Stimulated activated CD4-positive, alpha-beta T cell treated with anti-CD3 and anti-CD28 coated beads, Interleukin-1b, Interleukin-23, amount 100 ng/mL, for 4 hours (primary cell): Measurements from ENCODE around the gene HS3ST3B1.

ENCODE experiments used
- DNase-seq, 2 donors: peaks; one replicate each; pipeline ENCODE4 v3.0.0-alpha.2; 2020; ENCODE audit warnings: low read depth in 2 of 2

HS3ST3B1 gene

GRCh38 chr17:14303343-14304221 is 2.7 kb downstream of the HS3ST3B1 start:
- peak; percentile 24 to 37 for DNase-seq

DNA sequence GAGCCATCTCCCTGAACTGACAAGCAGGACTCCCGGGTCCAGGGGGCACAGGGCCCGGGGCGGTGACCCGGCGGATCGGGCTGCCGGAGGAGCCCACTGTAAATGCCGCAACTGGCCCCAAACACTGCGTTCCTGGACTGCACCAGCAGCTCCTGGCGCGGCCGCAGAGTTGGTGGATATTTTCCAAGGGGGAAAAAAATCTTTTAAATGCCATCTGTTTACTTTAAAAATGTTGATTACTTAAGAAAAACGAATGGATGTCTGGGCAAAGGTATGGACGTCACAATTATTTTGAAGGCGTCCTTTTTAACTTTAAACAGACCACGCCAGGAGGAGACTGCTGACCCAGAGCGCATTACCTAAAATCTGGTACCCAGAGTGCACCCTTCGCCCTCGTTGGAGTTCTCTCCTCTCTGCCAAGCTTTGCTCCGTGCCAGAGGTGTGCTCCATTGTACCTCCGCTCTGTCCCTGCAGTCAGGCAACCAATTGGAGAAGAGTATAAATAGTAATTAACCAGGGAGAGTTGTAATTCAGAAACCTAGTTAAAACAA is 3.4 kb downstream of the HS3ST3B1 start:
- DNase-seq = no peak

GRCh38 chr17:14304773-14305517 is 4.1 kb downstream of the HS3ST3B1 start:
- DNase-seq = no peak

DNA sequence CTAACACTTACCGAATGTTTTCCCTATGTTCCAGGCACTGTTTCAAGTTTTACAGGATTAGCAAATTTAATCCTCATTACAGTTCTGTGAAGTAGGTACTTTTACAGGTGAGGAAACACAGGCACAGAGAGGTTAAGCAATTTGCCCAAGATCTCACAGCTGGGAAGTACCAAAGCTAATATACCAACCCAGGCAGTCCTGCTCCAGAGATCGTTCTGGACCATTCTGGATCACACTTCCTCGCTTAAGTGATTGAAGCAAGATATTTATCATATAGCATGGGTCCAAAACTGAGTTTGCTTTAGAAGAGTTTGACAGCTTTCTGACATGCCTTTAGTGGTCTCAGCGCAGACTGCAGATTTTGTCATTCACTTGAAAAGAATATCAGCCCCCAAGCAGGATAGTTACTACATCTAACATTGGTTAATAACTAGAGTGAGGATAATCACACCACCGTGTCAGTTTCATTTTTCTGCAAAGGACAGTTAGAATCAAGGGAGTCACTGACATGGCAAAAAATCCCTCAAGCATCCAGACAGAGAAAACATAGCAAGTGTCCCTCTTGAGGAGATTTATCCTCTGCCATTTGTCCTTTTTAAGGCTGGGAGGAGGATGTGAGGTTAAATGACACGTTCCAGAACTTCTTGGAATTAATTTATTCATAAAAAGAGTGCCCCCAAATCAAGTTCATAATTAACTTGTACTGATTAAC is 5.1 kb downstream of the HS3ST3B1 start:
- no peak for DNase-seq

DNA sequence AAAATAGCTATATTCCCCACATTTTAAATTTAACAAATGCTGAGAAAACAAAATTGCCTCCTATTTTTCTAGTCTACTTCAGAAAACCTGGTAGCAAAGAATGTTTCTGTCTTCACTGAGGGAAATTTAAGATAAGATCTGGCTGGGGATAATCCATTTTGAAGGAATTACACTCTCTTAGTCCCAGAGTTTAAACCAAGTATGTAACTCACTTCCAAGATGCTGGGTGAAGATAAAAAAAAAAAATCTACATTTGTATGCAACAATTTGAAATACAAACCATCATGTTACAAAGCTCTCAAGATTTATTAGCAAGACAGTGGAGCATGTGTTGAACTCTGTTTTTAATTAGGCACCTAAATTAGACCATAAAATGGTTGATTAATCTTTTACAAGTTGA is 5.7 kb downstream of the HS3ST3B1 start:
- DNase-seq = no peak

DNA sequence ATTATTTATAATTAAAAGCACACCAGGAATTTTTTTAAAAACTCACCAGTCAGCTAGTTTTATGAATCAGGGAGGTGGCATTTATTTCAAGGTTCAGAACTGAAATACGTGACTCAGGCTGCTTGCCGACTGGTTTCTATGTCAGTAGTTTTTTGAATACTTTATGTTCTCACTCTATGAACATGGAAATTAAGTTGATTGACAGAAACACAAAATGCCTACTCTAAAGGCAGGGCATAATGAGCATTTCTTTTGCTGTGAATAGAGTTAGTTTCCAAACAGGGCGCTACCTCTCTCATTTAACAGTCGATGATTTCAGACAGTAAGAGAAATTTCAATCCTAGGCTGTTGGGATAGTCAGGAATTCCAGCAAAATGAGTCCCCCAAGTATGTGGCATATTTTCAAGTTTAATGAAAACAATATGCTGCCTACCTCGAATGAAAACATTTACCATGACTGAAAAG is 6.7 kb downstream of the HS3ST3B1 start:
- no peak for DNase-seq

GRCh38 chr17:14308636-14308964 is 7.7 kb downstream of the HS3ST3B1 start:
- no peak for DNase-seq

- DNase-seq = peak; percentile 90
Observed at GRCh38 chr17:14308965-14309879, 8.3 kb downstream of the HS3ST3B1 start.

DNA sequence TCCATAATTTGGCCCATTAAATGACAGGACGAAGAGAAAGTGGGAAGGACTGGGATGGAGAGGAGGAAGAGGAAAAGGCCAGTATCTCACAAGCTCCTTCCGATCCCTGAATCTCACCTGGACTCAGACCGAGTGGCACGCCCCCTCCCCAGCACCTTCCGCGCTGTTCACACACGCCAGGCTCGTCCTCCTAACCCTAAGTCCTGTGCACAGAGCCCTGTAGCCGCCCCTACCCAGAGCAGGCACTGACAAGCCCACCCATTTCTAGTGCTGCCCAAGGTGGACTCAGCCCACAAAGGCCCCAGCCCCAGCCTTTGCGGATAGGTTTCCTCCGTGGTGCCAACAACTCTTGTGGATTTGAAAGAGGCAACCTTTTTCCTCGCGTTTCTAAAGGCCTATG is 9.2 kb downstream of the HS3ST3B1 start:
- DNase-seq = no peak

DNA sequence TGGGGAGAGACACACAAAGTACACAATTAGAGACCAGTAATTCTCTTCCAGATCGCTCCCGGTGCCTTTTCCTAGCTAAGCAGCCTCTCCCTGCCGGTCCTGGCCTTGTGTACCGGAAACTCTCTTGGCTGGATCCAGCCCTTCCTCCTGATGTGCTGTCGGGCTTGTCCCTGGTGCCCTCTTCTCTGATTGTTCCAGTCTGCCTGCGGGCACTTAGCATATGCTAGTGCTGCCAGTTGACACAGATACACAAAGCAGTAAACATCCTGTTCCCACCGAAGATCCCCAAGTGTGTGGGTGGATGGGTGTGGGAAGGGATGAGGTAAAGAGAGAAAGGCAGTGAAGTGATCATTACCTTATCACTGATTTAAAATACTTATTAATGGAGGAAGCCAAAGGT is 9.7 kb downstream of the HS3ST3B1 start:
- no peak for DNase-seq

DNA sequence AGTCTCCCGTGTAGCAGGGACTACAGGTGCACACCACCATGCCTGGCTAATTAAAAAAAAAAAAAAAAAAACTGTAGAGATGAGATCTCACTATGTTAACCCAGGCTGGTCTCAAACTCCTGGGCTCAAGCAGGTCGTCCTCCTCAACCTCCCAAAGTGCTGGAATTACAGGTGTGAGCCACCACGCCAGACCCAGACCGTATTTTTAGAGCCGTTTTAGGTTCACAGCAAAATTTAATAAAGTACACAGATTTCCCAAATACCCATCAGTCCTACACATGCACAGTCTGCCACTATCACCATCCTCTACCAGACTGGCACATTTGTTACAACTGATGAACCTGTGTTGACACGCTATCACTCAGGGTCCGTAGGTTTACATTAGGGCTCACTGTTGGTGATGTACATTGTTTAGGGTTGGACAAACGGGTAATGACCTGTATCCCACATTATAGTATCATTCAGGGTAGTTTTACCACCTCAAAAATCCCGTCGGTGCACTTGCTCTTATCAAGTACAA is 10.4 kb downstream of the HS3ST3B1 start:
- no peak for DNase-seq

DNA sequence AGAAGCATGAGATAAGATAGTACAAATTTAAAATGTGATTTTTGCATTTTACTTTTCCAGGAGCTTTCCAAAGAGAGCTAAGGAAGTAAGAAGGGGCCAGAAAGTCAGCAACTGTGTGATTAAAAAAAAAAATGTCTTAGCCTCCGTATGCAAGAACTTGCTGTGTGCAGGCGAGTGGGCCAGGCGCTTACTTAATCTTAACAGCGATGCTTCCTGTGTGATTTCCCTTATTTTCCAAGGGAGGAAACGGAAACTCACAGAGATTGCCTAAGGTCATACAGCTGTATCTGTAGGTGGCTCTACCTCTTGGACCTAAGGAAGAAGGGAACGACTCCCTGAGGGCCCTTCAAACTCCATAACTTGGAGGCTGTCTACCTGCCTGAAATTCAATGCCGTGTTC is 11.1 kb downstream of the HS3ST3B1 start:
- DNase-seq = no peak

DNA sequence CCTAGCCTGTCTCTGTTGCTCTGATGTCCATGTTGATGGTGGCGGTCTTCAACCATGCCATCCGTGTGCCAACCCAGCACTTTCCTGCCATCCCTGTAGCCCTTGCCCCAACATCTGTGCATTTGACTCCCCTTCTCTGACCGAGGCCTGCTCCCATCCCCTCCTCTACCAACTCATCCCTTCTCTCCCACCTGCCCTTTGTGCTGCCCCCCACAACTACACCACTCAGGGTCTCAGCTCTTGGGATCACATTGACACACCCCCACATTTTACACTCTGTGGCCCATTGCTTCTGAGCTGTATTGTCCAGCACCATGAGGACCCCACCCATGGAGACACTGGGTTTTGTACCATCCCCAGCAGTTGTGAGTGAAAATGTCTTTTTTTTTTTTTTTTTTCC is 11.6 kb downstream of the HS3ST3B1 start:
- DNase-seq = no peak

DNA sequence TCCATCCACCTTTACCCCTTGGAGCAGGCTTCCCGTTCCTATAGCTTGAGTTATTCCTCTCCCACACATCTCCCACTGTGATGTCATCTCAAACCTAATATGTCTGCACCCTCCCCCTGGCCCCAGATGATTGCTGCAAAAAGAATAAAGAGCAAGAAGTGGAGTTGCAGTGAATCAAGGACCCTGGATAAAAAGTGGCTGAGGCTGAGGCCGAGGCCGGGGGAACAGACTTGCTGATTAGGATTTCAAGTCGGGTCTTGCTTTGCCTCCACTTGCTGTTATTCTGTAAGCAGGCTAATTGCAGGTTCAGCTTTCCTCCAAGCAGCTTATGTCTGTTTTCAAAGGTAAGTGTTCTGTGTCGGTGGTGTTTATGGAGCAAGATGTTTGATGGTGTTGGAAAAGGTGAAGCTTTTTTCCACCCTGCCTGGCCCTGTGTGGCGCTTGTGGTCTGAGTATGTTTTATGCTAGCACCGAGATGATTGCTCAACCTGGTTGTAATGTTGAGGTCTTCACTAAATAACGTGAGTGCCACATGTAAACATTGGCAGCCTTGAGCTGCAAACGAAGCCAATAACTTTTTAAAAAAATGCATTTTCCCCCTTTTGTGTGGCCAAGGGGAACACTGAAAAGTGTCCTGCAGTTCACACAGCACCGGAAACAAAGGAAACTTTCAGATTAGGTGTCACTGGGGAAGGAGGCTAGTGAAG is 15.4 kb downstream of the HS3ST3B1 start:
- no peak for DNase-seq

DNA sequence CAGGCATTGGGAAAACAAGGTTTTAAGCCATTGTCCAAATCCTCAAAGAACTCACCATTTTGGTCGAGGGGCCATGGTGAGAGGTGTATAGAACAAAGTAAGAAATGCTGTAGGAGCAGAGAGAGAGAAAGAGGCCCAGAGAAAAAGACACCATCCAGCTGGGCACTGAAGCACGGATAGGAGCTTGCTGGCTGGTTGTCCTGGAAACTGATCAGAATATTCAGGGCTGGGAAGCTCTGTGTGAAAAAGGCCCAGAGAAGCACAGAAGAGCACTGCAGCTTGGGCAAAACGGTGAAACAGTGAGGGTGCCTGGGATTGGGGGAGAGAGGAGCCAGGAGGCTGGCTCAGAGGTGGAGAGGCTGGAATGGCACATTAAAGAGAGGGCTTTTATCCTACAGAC is 16.5 kb downstream of the HS3ST3B1 start:
- no peak for DNase-seq

DNA sequence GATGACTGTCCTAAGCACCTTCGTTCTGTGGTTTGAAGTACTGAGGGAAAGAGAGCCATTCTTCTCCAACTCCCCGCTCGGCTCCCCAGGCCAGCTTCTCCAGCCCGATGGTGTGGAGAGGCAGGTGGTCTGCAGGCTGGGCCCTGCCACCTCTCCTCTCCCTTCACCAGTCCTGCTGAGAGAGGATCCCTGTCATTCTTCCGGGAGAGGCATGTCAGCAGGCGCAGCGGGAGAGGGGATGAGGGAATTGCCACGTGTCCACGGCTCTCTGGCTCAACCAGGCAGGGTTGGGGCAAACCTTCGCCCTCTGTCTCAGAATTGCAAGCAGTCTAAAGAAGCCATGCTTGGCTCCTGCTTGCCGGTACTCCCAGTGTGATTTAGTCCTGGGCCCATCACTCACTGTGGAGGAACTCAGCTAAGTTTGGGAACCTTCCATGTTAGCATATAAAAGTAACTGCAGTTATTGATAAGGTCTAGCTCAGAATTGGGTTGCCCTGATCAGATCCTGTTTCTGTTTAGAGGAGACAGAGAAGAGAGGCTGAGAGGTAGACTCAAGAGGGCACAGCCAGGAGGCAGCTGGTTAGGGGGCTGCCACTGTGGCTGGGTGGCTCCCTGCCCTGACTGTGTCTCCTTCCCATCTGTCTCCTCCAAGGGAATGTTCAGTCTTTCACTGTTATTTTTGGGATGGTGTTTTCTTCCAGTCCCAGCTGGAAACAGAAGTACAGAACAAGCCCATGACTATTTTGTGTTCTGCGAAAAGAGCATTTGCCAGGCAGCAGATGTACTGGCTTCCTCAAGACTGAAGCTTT is 17.4 kb downstream of the HS3ST3B1 start:
- DNase-seq = no peak

GRCh38 chr17:14318918-14319205 is 18.0 kb downstream of the HS3ST3B1 start:
- DNase-seq = no peak

DNA sequence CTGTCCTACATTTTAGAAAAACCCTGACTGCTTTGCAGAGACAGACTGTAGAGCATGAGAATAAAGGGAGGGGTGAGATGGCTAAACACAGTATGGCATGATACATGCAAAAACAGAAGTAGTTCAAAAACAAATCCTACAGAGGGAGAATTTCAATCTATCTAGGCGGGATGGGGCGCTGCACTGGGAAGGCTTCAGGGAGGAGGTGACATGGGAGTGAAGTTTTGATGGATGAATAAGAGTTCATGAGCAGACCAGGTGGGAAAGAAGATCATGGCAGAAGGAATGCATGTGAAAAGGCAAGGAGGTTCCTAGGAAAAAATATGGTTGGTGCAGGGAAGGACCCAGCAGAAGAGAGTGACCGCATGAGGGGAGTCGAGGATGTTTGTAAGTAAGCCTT is 19.2 kb downstream of the HS3ST3B1 start:
- no peak for DNase-seq

DNA sequence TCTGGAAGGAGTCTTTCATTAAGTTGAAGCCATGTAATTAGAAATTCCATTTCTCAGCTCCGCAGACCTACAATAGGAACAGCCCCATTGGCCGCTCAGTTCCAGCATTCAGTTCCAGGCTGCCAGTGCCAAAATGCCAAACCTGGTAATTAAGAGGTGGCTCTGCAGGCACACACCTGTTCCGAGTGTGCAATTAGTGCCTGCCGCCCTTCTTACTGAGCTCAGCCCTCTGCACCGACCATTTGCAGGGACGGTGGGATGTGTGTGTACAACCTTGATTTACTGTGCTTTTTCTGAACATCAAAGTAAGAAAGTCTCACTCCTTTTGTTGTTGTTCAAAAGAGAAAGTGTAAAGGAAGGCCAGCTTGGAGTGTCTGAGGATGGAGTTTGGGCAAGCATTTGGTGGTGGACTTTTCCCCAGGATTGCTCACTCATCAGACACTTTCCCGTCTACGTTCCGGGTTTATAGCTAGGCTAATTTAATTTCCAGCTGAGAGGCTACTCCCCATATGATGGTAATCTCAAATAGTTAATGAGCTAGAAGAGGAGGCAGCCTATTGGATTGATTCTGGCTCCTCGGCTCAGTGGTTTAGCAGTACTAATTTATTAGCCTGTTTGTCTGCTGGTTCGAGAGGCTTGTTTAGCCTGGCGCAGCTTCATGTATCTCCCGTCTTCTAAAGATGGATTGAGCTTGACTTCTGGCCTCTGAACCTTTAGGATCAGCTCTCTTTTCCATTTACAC is 20.0 kb downstream of the HS3ST3B1 start:
- DNase-seq = no peak
